Activated CD8-positive, alpha-beta memory T cell treated with anti-CD3 and anti-CD28 coated beads, Interleukin-2, amount 50 U/mL, for 48 hours (primary cell): ENCODE results near the gene OR12D1.

Experiments used
- DNase-seq: peaks from one replicate; pipeline ENCODE4 v3.0.0-alpha.2; 2020

OR12D1 gene

DNA sequence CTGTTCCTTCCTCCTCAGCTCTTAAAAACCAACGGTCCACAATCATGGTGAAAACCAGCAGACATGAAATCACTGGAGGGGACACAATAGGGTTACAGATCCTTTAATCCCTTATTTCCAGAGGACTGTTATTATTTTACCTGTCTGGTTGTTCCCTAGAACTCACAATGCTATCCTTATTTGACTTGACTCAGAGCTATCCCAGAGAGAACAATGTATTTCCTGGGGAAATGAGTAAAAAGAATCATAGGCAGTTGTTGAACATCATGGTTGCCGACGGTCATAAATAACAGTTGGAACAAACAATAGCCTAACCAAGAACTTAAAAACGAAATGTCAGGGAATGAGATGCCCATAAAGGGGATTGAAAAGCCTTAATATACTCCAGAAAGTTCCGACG lies 51.5 kb downstream of the OR12D1 start:
- DNase-seq: no peak
